Measurements from ENCODE around the gene CALCOCO2. TPM values are rescaled to one million over a fixed set of nuclear protein-coding genes. Genes with fewer than 3 reads are reported as not detected.

Gene CALCOCO2
- total and polyA plus RNA-seq, 2 of the 13 experiments (the other 11 are each of a cell fraction or from before 2014, with no cell fraction given): 72.9 to 111 TPM

GRCh38 chr17:48835971-48836370 lies 5.1 kb downstream of the CALCOCO2 start:
- intact Hi-C loops (cut with micrococcal nuclease; ENCODE audit: unreplicated experiment): no loop called here
- WGBS (ENCODE audit: low lambda C conversion rate): 93% methylated on average over 2 of the region's 2 CpGs
- Histone ChIP-seq H3K27ac (ENCODE audit: extremely low read length, insufficient read depth, low read length) (no peak overlapping the region), H3K9me3 (ENCODE audit: low read length) (no peaks in the 10 kb centered on the region), H3K4me2 (ENCODE audit: low read depth, low read length) (no peak overlapping the region), H3K4me3 (replicated peaks in 1 of 3; ENCODE audit: insufficient read depth in 1 of 3, low read depth in 2 of 3, low read length in 3 of 3) (no peak overlapping the region), H3K36me3 (replicated peaks in 1 of 2; ENCODE audit: control insufficient read depth in 1 of 2, insufficient read depth in 2 of 2, low read length in 2 of 2) (peaks cover 0 to 5% of the 10 kb centered on the region in 2 experiments; a peak in 1 of 5 replicates), H3K9ac (ENCODE audit: insufficient read depth, low read depth, low read length) (no peak overlapping the region), H3K79me2 (ENCODE audit: insufficient read depth, low read length) (peaks cover 45% of the 10 kb centered on the region), H2AFZ (ENCODE audit: low read length) (no peak overlapping the region), H4K20me1 (ENCODE audit: insufficient read depth, low read length) (peaks cover 4% of the 10 kb centered on the region; the same call in 1 of the 2 replicates), H3K4me1 (ENCODE audit: insufficient read depth, low read length) (peaks cover 26% of the 10 kb centered on the region), H3K27me3 (ENCODE audit: control insufficient read depth in 1 of 2, insufficient read depth in 2 of 2, low read length in 2 of 2) (no peaks in the 10 kb centered on the region; a peak in 1 of 5 replicates)
- in situ Hi-C loops (cut with HindIII; ENCODE audit: extremely low pct_ligation_motif_present, low pct_unique_long_range_greater_than_20kb): no loop called here
- BruUV-seq (replicated peaks): no TSS peak
- CTCF ChIA-PET (ENCODE audit: low intra/inter-chr PET ratio, low total read pairs): no interaction called here
- ATAC-seq (no peak), DNase-seq (ENCODE audit: low spot score) (no peak), FAIRE-seq (no peak)
- POLR2A ChIA-PET: interaction anchor here (0.7 kb wide), 2 partner anchors 8 to 36 kb away, joined by 3 read pairs; no protein-coding TSS in a partner anchor
- TF ChIP-seq KDM6A (CRISPR knock-in tag; IDR thresholded peaks at IDR 0.05; ENCODE audit: low read depth): no peak
- no peak for TF ChIP-seq NBN (conservative IDR thresholded peaks at IDR 0.05)
- no peak for TF ChIP-seq BCLAF1 (IDR thresholded peaks at IDR 0.05)
- TF ChIP-seq, protein P1, sequence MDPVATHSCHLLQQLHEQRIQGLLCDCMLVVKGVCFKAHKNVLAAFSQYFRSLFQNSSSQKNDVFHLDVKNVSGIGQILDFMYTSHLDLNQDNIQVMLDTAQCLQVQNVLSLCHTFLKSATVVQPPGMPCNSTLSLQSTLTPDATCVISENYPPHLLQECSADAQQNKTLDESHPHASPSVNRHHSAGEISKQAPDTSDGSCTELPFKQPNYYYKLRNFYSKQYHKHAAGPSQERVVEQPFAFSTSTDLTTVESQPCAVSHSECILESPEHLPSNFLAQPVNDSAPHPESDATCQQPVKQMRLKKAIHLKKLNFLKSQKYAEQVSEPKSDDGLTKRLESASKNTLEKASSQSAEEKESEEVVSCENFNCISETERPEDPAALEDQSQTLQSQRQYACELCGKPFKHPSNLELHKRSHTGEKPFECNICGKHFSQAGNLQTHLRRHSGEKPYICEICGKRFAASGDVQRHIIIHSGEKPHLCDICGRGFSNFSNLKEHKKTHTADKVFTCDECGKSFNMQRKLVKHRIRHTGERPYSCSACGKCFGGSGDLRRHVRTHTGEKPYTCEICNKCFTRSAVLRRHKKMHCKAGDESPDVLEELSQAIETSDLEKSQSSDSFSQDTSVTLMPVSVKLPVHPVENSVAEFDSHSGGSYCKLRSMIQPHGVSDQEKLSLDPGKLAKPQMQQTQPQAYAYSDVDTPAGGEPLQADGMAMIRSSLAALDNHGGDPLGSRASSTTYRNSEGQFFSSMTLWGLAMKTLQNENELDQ (CRISPR knock-in tag; IDR thresholded peaks at IDR 0.05; ENCODE audit: borderline replicate concordance): no peak
- no peak for TF ChIP-seq ZNF205 (CRISPR knock-in tag; IDR thresholded peaks at IDR 0.05)
- TF ChIP-seq ZNF740 (CRISPR knock-in tag; IDR thresholded peaks at IDR 0.05): no peak
- no peak for TF ChIP-seq ZNF746 (CRISPR knock-in tag; IDR thresholded peaks at IDR 0.05)
- TF ChIP-seq REL (CRISPR knock-in tag; conservative IDR thresholded peaks at IDR 0.05): no peak
- TF ChIP-seq CREB1 (IDR thresholded peaks at IDR 0.05): no peak
- no peak for TF ChIP-seq CREB1 (CRISPR knock-in tag; IDR thresholded peaks at IDR 0.05)
- TF ChIP-seq SMC3 (IDR thresholded peaks at IDR 0.05; ENCODE audit: low read length): no peak
- TF ChIP-seq, protein P2, sequence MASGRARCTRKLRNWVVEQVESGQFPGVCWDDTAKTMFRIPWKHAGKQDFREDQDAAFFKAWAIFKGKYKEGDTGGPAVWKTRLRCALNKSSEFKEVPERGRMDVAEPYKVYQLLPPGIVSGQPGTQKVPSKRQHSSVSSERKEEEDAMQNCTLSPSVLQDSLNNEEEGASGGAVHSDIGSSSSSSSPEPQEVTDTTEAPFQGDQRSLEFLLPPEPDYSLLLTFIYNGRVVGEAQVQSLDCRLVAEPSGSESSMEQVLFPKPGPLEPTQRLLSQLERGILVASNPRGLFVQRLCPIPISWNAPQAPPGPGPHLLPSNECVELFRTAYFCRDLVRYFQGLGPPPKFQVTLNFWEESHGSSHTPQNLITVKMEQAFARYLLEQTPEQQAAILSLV (CRISPR knock-in tag; IDR thresholded peaks at IDR 0.05; ENCODE audit: borderline replicate concordance): no peak
- no peak for TF ChIP-seq SALL1 (CRISPR knock-in tag; IDR thresholded peaks at IDR 0.05)
- TF ChIP-seq PRDM15 (CRISPR knock-in tag; IDR thresholded peaks at IDR 0.05): no peak
- no peak for TF ChIP-seq ZNF451 (CRISPR knock-in tag; IDR thresholded peaks at IDR 0.05)
- no peak for TF ChIP-seq ZNF292 (CRISPR knock-in tag; IDR thresholded peaks at IDR 0.05; ENCODE audit: borderline replicate concordance, low read depth)
